Measurements from ENCODE around the gene EDC3.

DNA sequence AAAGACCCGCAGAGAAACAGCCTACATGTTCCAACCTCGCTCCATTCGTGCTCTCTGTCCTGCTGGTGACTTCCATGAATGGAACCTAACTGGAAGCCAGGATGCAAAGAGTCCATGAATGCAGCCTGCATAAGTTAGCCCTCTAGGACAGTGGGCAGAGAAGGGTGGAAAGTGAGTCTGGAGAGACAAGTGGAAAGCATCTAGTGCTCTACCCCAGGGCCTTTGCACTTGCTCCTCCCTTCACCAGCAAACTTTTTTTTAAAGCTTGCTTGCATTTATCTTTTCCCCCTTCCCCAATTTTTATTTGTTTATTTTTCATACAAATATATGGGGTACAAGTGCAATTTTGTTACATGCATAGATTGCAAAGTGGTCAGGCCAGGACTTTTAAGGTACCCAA, 37.4 kb upstream of the EDC3 start:
- TF ChIP-seq, protein P1, sequence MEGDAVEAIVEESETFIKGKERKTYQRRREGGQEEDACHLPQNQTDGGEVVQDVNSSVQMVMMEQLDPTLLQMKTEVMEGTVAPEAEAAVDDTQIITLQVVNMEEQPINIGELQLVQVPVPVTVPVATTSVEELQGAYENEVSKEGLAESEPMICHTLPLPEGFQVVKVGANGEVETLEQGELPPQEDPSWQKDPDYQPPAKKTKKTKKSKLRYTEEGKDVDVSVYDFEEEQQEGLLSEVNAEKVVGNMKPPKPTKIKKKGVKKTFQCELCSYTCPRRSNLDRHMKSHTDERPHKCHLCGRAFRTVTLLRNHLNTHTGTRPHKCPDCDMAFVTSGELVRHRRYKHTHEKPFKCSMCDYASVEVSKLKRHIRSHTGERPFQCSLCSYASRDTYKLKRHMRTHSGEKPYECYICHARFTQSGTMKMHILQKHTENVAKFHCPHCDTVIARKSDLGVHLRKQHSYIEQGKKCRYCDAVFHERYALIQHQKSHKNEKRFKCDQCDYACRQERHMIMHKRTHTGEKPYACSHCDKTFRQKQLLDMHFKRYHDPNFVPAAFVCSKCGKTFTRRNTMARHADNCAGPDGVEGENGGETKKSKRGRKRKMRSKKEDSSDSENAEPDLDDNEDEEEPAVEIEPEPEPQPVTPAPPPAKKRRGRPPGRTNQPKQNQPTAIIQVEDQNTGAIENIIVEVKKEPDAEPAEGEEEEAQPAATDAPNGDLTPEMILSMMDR (IDR thresholded peaks at IDR 0.05) = no peak
- TF ChIP-seq POLR2A (IDR thresholded peaks at IDR 0.05) = no peak
